DND-41 (cell line): ENCODE data around the gene CS.

Experiments used
- EZH2 ChIP-seq: IDR thresholded peaks from 3 replicates; pipeline ENCODE4 v1.6.1; 2012; ENCODE audit warnings: borderline replicate concordance, low read depth, mild to moderate bottlenecking, moderate library complexity, low read length, inconsistent platforms; ENCODE audit not compliant: severe bottlenecking
- TF ChIP-seq, protein P1 (sequence below): IDR thresholded peaks from 2 replicates; pipeline ENCODE4 v1.5.1; 2012; ENCODE audit warnings: borderline replicate concordance, low read length, moderate library complexity, mild to moderate bottlenecking; ENCODE audit not compliant: poor library complexity, severe bottlenecking; ENCODE audit errors: extremely low read depth

DNA sequence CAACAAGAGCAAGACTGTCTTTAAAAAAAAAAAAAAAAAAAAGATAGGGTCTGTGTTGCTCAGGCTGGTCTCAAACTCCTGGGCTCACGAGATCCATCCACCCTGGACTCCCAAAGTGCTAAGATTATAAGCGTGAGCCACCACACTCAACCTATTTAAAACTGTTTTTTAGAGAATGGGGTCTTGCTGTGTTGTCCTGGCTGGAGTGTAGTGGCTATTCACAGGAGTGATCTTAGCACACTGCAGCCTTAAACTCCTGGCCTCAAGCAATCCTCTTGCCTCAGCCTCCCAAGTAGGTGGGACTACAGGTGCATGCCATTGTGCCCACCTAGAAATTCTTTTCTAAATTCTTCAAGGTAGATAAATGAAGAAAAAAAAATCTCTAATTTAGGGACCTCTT, 25.8 kb downstream of the CS start:
- TF ChIP-seq, protein P1, sequence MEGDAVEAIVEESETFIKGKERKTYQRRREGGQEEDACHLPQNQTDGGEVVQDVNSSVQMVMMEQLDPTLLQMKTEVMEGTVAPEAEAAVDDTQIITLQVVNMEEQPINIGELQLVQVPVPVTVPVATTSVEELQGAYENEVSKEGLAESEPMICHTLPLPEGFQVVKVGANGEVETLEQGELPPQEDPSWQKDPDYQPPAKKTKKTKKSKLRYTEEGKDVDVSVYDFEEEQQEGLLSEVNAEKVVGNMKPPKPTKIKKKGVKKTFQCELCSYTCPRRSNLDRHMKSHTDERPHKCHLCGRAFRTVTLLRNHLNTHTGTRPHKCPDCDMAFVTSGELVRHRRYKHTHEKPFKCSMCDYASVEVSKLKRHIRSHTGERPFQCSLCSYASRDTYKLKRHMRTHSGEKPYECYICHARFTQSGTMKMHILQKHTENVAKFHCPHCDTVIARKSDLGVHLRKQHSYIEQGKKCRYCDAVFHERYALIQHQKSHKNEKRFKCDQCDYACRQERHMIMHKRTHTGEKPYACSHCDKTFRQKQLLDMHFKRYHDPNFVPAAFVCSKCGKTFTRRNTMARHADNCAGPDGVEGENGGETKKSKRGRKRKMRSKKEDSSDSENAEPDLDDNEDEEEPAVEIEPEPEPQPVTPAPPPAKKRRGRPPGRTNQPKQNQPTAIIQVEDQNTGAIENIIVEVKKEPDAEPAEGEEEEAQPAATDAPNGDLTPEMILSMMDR: no peak
- TF ChIP-seq EZH2: no peak
